NOMO-1 treated with DMSO at 0.1 percent for 48 hours (cell line): Measurements from ENCODE around the gene EMILIN2.
A peak's percentile ranks its signal among the peaks of the same experiment; 100 is the strongest.

ENCODE experiments used
- DNase-seq: peaks from one replicate; lab custom pipeline; 2025; ENCODE audit not compliant: unreplicated experiment; lab: John Stamatoyannopoulos, UW

Gene EMILIN2

GRCh38 chr18:2872095-2872494, 25.3 kb downstream of the EMILIN2 start:
- no peak for DNase-seq

- DNase-seq: no peak
Observed at GRCh38 chr18:2874765-2875164, 28.0 kb downstream of the EMILIN2 start.

- no peak for DNase-seq
Observed at GRCh38 chr18:2878656-2879330, 32.0 kb downstream of the EMILIN2 start.

GRCh38 chr18:2879889-2880288, 33.1 kb downstream of the EMILIN2 start:
- no peak for DNase-seq

- no peak for DNase-seq
Observed at GRCh38 chr18:2880473-2880872, 33.7 kb downstream of the EMILIN2 start.

- DNase-seq: no peak
Observed at GRCh38 chr18:2881088-2881839, 34.5 kb downstream of the EMILIN2 start.

GRCh38 chr18:2881840-2882195, 35.0 kb downstream of the EMILIN2 start:
- no peak for DNase-seq

- no peak for DNase-seq
Observed at GRCh38 chr18:2882201-2882600, 35.4 kb downstream of the EMILIN2 start.

- DNase-seq: peak; percentile 27
Observed at GRCh38 chr18:2883076-2883735, 36.4 kb downstream of the EMILIN2 start.

- DNase-seq: no peak
Observed at GRCh38 chr18:2884706-2885285, 38.0 kb downstream of the EMILIN2 start.

GRCh38 chr18:2887470-2887869, 40.7 kb downstream of the EMILIN2 start:
- DNase-seq: no peak

GRCh38 chr18:2889761-2890192, 43.0 kb downstream of the EMILIN2 start:
- DNase-seq: no peak

- no peak for DNase-seq
Observed at GRCh38 chr18:2890606-2891005, 43.8 kb downstream of the EMILIN2 start.

GRCh38 chr18:2891526-2892431, 45.0 kb downstream of the EMILIN2 start:
- no peak for DNase-seq

GRCh38 chr18:2893056-2893455, 46.2 kb downstream of the EMILIN2 start:
- DNase-seq: no peak

- no peak for DNase-seq
Observed at GRCh38 chr18:2893676-2894075, 46.9 kb downstream of the EMILIN2 start.

GRCh38 chr18:2894131-2894840, 47.5 kb downstream of the EMILIN2 start:
- no peak for DNase-seq

GRCh38 chr18:2894841-2895370, 48.1 kb downstream of the EMILIN2 start:
- no peak for DNase-seq

GRCh38 chr18:2895391-2895790, 48.6 kb downstream of the EMILIN2 start:
- DNase-seq: no peak

GRCh38 chr18:2896990-2897389, 50.2 kb downstream of the EMILIN2 start:
- DNase-seq: no peak
